NB4 (cell line): ENCODE data around the gene MYOF.
"Not testable (repeated sequence)": the region's sequence is repeated elsewhere in the genome, so short reads cannot be mapped to it uniquely, and the experiment has no call there.

Source experiments
- DNase-seq: peaks from one replicate; pipeline ENCODE4 v3.0.0; 2010; ENCODE audit warnings: low read depth
- H3K4me3 ChIP-seq: one replicate; pipeline ENCODE4 v1.5.1; 2011; ENCODE audit warnings: mild to moderate bottlenecking, low read depth, low read length, moderate library complexity
- MYC ChIP-seq: IDR thresholded peaks from 2 replicates; pipeline ENCODE4 v1.6.1; 2011; ENCODE audit warnings: low read depth, low read length
- POLR2A ChIP-seq: IDR thresholded peaks from 2 replicates; pipeline ENCODE4 v1.6.1; 2011; ENCODE audit warnings: mild to moderate bottlenecking; ENCODE audit not compliant: insufficient read length; ENCODE audit errors: extremely low read depth
- TF ChIP-seq, protein P1 (sequence below): IDR thresholded peaks from 2 replicates; pipeline ENCODE4 v1.6.1; 2011; ENCODE audit warnings: low read depth, low read length
- TF ChIP-seq, protein P2 (sequence below): IDR thresholded peaks from one replicate; pipeline ENCODE4 v1.5.1; 2012; ENCODE audit warnings: low read depth, low read length

The MYOF gene

DNA sequence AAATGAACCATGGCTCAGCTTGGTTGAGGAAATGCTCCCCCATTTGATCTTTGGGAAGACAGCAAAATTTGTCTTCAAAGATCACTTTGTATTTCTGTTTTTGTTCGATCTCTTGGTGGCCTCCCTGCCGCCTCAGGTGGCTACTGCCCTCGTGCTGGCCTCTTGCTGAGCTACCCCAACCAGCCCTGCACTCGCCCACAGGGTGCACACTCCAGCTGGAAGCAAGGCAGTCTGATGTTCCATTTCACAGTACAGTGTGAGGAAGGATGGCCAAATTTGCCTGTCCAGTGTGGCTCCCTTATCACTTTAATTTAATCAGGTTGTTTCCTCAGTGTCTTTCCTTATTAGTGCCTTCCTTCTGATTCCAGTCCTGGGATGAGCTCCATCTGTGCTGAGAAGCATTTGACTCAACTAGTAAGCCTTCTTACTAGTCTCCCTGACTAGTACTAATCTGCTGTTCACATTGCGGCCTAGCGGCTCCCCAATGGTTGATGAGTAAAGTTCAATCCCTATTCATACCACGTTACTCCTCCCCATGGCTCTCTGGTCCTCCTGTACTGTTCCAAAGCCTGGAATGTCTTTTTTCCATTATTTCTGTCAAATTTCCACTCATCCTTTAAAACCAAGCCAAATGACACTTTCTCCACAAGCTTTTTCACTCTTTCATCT, 8.2 kb downstream of the MYOF start:
- no peak for DNase-seq
- H3K4me3 ChIP-seq: no peak overlapping the region
- no peak for TF ChIP-seq MYC
- no peak for TF ChIP-seq POLR2A
- TF ChIP-seq, protein P1, sequence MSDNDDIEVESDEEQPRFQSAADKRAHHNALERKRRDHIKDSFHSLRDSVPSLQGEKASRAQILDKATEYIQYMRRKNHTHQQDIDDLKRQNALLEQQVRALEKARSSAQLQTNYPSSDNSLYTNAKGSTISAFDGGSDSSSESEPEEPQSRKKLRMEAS: no peak

DNA sequence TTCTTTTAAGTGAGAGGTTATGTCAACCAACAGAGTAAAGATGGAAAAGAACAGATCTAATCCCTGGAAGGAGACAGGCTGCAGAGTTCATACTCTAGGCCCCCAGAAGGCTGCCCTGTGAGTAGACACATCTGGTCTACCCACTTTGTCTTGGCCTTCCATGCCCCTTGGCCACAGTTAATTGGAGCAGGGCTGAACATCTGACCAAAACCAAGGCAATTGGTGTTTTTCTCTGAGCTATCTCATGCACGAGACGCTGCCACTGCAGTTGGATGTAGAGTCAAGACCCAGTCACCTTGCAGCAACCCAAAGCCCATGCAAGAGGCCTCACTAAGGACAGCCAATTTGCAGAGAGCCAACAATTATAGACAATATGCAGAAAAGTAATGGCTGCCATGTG, 9.0 kb downstream of the MYOF start:
- no peak overlapping the region for H3K4me3 ChIP-seq
- DNase-seq: no peak

DNA sequence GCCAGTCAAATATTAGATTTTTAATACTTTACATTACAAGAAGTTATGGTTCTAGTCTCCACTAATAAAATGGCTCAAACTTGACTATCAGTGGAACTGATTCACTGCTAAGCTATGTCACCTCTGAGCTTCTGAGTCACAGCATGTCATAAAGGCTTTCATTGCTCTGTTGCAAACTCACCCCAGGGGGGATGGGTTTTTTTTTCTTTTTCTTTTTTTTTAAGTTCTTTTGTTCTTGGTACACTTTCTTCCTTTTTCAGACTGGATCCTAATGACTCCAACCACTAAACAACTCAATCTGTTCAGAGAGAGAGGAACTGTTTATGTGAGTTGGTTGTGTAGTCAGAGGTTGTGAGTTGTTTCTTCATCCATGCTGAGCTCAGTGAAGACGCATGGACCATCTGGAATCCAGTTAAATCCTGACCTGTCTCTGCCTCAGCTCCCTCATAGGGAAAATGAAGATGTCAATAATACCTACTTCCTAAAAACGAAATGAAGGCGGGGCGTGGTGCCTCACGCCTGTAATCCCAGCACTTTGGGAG, 11.0 kb downstream of the MYOF start:
- TF ChIP-seq POLR2A: no peak
- TF ChIP-seq, protein P1: no peak
- TF ChIP-seq, protein P2, sequence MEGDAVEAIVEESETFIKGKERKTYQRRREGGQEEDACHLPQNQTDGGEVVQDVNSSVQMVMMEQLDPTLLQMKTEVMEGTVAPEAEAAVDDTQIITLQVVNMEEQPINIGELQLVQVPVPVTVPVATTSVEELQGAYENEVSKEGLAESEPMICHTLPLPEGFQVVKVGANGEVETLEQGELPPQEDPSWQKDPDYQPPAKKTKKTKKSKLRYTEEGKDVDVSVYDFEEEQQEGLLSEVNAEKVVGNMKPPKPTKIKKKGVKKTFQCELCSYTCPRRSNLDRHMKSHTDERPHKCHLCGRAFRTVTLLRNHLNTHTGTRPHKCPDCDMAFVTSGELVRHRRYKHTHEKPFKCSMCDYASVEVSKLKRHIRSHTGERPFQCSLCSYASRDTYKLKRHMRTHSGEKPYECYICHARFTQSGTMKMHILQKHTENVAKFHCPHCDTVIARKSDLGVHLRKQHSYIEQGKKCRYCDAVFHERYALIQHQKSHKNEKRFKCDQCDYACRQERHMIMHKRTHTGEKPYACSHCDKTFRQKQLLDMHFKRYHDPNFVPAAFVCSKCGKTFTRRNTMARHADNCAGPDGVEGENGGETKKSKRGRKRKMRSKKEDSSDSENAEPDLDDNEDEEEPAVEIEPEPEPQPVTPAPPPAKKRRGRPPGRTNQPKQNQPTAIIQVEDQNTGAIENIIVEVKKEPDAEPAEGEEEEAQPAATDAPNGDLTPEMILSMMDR: no peak
- no peak for TF ChIP-seq MYC
- peak; percentile 63 for DNase-seq
- no peak overlapping the region for H3K4me3 ChIP-seq

More for the DNA sequence above, 9.0 kb downstream of the MYOF start:
- TF ChIP-seq MYC (no peak), POLR2A (no peak)
- TF ChIP-seq, protein P1: no peak
- TF ChIP-seq, protein P2: no peak

DNA sequence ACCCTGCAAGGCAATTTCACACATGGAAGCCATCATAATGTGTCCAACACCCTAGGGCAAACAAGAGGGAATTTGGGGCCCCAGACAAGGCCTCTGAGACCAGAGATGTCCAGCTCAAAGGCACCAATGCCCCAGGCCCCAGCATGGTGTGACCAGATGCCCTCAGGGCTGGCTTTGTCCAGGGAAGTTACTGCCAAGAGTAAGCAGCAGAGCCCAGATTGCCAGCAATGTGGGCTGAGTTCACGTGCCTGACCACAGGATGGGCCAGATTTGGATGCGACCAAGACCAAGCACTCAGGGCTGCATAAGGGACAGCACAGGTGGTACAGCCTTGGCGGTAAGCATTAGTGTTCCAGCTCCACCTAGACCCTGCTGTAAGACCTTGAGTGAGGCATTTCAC, 12.7 kb downstream of the MYOF start:
- TF ChIP-seq POLR2A (no peak), MYC (no peak)
- TF ChIP-seq, protein P1: no peak
- TF ChIP-seq, protein P2: no peak
- H3K4me3 ChIP-seq: no peak overlapping the region
- DNase-seq: no peak

DNA sequence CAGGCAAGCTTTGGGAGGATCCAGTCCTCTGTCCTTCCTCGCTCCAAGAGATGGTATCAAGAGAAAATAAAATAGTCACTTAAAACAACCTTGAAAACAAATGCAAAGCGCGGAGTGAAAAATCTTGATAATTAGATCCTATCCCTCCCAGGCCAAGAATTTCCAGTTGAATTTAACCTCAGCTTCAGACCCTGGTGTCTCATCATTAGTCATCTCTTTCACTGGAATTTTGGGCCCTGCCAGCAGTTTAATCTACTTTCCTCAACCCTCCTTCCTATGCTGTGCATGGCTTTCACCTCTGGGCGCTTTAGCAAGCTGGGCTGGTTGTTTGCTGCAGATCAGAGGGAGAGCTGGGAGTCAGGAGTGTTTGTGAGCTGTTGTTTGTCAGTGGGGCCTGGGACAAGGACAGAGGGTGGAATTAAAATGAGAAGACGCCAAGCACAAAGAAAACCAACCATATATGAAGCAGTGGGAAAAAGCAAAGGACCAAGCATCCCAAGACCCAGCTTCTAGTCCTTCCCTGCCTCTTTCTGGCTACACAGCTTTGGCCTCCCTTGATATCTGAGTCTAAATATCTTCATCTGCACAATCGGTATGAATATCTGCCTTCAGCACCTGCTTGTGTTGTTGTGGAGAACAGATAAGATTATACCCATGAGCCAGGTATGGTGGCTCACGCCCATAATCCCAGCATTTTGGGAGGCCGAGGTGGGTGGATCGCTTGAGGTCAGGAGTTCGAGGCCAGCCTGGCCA, 13.5 kb downstream of the MYOF start:
- H3K4me3 ChIP-seq: no peak overlapping the region
- TF ChIP-seq, protein P1: no peak
- TF ChIP-seq MYC: no peak
- no peak for TF ChIP-seq POLR2A
- TF ChIP-seq, protein P2: no peak
- no peak for DNase-seq

DNA sequence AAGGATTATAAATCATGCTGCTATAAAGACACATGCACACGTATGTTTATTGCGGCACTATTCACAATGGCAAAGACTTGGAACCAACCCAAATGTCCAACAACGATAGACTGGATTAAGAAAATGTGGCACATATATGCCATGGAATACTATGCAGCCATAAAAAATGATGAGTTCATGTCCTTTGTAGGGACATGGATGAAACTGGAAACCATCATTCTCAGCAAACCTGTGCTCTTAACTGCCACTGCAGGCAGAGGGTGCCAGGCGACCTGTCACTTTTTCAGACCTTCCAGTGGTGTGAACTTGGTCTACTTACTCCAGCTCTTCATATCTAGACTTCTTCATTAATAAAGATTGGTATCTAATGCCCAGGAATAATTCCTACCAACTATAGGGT, 14.5 kb downstream of the MYOF start:
- DNase-seq, H3K4me3 ChIP-seq: not testable (repeated sequence)
